Osteoblast (primary cell): Measurements from ENCODE around the gene TMEM176A. TPM values are rescaled to one million over a fixed set of nuclear protein-coding genes. Genes with fewer than 3 reads are reported as not detected.

ENCODE experiments used
- DNase-seq: peaks from one replicate; pipeline ENCODE4 v3.0.0; 2011; ENCODE audit warnings: low spot score, mixed read lengths; ENCODE audit not compliant: insufficient read length; ENCODE audit errors: missing footprints
- H2AFZ ChIP-seq: 2 replicates; pipeline ENCODE4 v1.6.0; 2011; ENCODE audit warnings: mild to moderate bottlenecking, low read length
- H3K27ac ChIP-seq: 2 replicates; pipeline ENCODE4 v1.5.1; 2011; ENCODE audit warnings: mild to moderate bottlenecking, low read depth, low read length, moderate library complexity
- H3K27me3 ChIP-seq: 2 replicates; pipeline ENCODE4 v1.6.0; 2012; ENCODE audit warnings: mild to moderate bottlenecking, control low read depth, inconsistent platforms, low read length, moderate library complexity; ENCODE audit not compliant: insufficient read depth
- H3K36me3 ChIP-seq: 2 replicates; pipeline ENCODE4 v1.5.1; 2011; ENCODE audit warnings: mild to moderate bottlenecking, low read length, control low read depth, moderate library complexity; ENCODE audit not compliant: insufficient read depth
- H3K4me1 ChIP-seq: 2 replicates; pipeline ENCODE4 v1.5.1; 2011; ENCODE audit warnings: mild to moderate bottlenecking, low read length, control low read depth, moderate library complexity; ENCODE audit not compliant: insufficient read depth
- H3K4me2 ChIP-seq: 2 replicates; pipeline ENCODE4 v1.6.0; 2011; ENCODE audit warnings: mild to moderate bottlenecking, low read length; ENCODE audit not compliant: insufficient read depth
- H3K4me3 ChIP-seq: fragments of 200-600 bp; sonication (generic); 3 replicates; pipeline ENCODE4 v1.5.1; 2012; ENCODE audit warnings: mild to moderate bottlenecking, low read length, inconsistent platforms; ENCODE audit not compliant: insufficient read depth
- H3K79me2 ChIP-seq: 2 replicates; pipeline ENCODE4 v1.6.0; 2012; ENCODE audit warnings: mild to moderate bottlenecking, low read length, control low read depth, inconsistent platforms; ENCODE audit not compliant: insufficient read depth
- H3K9me3 ChIP-seq: 2 replicates; pipeline ENCODE4 v1.5.1; 2011; ENCODE audit warnings: low read depth, low read length, control low read depth
- H4K20me1 ChIP-seq: 2 replicates; pipeline ENCODE4 v1.6.0; 2012; ENCODE audit warnings: mild to moderate bottlenecking, low read length, control low read depth; ENCODE audit not compliant: insufficient read depth
- total RNA-seq: library from RNA; depleted of rRNA; stranded (reverse); fragments of >200 nt; gene quantifications from 2 replicates; pipeline ENCODE4 v1.2.3, GENCODE V29; 2012
- TF ChIP-seq, protein P1 (sequence below): IDR thresholded peaks from 2 replicates; pipeline ENCODE4 v1.5.1; 2011; ENCODE audit warnings: mild to moderate bottlenecking, low read depth, low read length, moderate library complexity; ENCODE audit errors: extremely low read depth

The TMEM176A gene
- total RNA-seq, 1 donor, result not detected

DNA sequence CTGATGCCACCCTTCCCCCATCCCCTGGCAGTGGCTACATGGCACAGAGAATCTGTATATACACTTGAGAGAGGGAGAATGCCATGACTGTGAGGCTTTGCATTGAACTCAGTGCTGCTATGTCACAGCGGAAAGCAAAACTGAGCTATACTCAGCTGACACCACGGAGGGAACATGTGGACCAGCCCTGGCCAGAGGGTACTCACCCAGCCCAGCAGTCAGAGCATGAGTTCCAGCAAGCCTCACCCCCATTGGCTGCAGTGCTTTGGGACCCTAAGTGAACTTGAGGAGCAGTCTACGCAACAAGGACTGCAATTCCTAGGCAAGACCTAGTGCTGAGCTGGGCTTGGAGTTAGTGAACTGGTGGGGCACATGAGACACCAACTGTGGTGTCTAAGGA is 41.4 kb downstream of the TMEM176A start:
- Histone ChIP-seq H3K79me2 (no peaks in the 10 kb centered on the region), H2AFZ (no peak overlapping the region), H3K4me3 (no peak overlapping the region), H3K27ac (no peak overlapping the region), H3K27me3 (no peaks in the 10 kb centered on the region), H3K36me3 (no peaks in the 10 kb centered on the region), H3K4me2 (no peak overlapping the region), H4K20me1 (no peaks in the 10 kb centered on the region), H3K4me1 (no peaks in the 10 kb centered on the region), H3K9me3 (no peaks in the 10 kb centered on the region)
- no peak for DNase-seq
- TF ChIP-seq, protein P1, sequence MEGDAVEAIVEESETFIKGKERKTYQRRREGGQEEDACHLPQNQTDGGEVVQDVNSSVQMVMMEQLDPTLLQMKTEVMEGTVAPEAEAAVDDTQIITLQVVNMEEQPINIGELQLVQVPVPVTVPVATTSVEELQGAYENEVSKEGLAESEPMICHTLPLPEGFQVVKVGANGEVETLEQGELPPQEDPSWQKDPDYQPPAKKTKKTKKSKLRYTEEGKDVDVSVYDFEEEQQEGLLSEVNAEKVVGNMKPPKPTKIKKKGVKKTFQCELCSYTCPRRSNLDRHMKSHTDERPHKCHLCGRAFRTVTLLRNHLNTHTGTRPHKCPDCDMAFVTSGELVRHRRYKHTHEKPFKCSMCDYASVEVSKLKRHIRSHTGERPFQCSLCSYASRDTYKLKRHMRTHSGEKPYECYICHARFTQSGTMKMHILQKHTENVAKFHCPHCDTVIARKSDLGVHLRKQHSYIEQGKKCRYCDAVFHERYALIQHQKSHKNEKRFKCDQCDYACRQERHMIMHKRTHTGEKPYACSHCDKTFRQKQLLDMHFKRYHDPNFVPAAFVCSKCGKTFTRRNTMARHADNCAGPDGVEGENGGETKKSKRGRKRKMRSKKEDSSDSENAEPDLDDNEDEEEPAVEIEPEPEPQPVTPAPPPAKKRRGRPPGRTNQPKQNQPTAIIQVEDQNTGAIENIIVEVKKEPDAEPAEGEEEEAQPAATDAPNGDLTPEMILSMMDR, result no peak

DNA sequence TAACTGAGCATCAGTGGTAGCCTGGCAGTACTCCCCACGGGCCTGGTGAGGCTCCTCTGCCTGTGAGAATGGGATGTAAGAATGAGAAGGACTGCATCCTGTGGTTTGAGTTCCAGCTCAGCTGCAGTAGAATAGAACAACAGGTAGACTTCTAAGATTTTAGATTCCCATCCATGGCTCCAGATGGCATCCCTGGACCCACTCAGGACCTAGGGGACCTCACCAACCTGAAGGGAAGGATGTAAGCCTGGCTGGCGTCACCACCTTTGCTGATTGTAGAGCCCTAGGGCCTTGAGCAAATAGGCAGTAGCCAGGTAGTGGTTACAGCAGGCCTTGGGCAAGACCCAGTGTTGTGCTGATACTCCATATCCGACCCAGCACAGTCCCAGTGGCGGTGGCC is 42.1 kb downstream of the TMEM176A start:
- no peaks in the 10 kb centered on the region for H4K20me1 ChIP-seq
- H3K36me3 ChIP-seq, result no peaks in the 10 kb centered on the region
- H3K27me3 ChIP-seq, result no peaks in the 10 kb centered on the region
- no peak for DNase-seq
- H3K9me3 ChIP-seq, result no peaks in the 10 kb centered on the region
- TF ChIP-seq, protein P1, result no peak
- no peak overlapping the region for H3K27ac ChIP-seq
- H3K79me2 ChIP-seq, result no peaks in the 10 kb centered on the region
- no peak overlapping the region for H3K4me2 ChIP-seq
- H3K4me1 ChIP-seq, result no peaks in the 10 kb centered on the region
- H2AFZ ChIP-seq, result no peak overlapping the region
- H3K4me3 ChIP-seq, result no peak overlapping the region

DNA sequence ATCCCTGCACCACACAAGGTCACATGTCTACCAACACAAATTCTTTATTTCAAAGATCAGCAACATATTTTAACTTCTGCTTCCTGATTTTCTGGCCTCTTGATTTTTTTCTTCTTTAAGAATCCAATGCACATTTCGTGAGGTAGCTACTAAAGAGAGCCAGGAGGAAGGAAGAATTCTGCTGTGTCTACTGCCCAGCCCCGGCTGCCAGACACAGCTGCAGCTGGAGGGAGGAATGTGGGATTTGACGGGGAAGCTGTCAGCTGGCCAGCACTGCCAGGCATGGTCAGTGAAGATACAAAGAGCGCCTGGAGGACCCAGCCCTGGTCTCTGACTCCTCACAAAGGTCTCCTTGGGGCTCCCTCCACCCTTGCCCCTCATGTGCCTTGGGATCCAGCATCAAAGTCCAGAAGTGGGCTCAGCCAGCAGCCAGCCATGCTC is 44.9 kb downstream of the TMEM176A start:
- Histone ChIP-seq H3K4me3 (no peak overlapping the region), H3K36me3 (no peaks in the 10 kb centered on the region), H3K9me3 (no peaks in the 10 kb centered on the region), H3K4me1 (no peaks in the 10 kb centered on the region), H3K4me2 (no peak overlapping the region), H3K27ac (no peak overlapping the region), H2AFZ (no peak overlapping the region), H3K27me3 (no peaks in the 10 kb centered on the region), H3K79me2 (no peaks in the 10 kb centered on the region), H4K20me1 (no peaks in the 10 kb centered on the region)
- TF ChIP-seq, protein P1, result no peak
- DNase-seq, result no peak

DNA sequence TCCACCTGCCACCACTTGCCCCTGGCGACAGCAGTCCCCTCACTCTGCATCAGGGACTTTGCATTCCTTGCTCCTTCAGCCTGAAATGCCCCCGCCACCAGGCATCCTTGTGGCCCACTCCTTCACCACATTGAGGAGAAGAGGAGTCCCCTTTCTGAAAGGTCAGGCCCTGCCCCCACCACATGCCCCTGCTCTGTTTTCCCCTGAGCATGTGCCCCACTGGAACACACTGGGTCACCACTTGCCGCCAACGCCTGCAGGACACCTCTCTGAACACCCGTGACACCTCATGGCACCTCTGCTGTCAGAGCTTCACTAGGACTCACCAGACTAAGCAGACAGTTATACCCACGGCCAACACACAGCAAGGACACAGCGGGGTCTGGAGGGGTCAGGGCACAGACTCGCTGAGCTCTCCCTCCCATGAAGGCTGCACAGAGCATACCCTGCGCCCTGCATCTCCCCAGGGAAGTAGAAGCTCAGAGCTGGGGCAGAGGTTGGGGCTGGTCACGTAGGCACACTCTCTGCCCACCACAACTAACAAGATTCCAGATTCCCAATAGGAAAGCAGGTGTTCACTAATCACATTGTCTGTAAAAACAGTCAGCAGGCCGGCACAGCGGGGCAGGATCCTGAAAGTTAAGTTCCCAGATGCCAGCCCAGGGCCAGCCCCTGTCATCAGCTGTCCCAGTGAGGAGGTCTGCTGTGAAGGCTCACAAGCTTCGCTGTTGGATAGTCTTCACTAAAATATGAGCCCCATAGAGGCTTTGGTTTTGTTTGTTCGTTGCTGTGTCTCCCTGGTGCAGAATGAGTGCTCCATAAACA is 45.9 kb downstream of the TMEM176A start:
- DNase-seq, result no peak
- H3K9me3 ChIP-seq, result no peaks in the 10 kb centered on the region
- no peak overlapping the region for H3K27ac ChIP-seq
- H3K36me3 ChIP-seq, result no peaks in the 10 kb centered on the region
- TF ChIP-seq, protein P1, result no peak
- no peaks in the 10 kb centered on the region for H3K27me3 ChIP-seq
- H3K4me3 ChIP-seq, result no peak overlapping the region
- no peak overlapping the region for H2AFZ ChIP-seq
- no peaks in the 10 kb centered on the region for H4K20me1 ChIP-seq
- H3K79me2 ChIP-seq, result no peaks in the 10 kb centered on the region
- H3K4me1 ChIP-seq, result no peaks in the 10 kb centered on the region
- no peak overlapping the region for H3K4me2 ChIP-seq
